Mucosa of descending colon (tissue), 3 donors: Measurements from ENCODE around the gene AGFG2. TPM values are rescaled to one million over a fixed set of nuclear protein-coding genes. Genes with fewer than 3 reads are reported as not detected.

Source experiments
- ATAC-seq: fragments of 200-7000 bp; cut with Tn5 transposase; one replicate; pipeline ENCODE4 v1.9.1; 2020; ENCODE audit warnings: mild to moderate bottlenecking, moderate library complexity
- DNase-seq, 3 donors: peaks; one replicate each; pipeline ENCODE4 v3.0.0-alpha.2; 2020
- H3K36me3 ChIP-seq: fragments of 200-600 bp; one replicate; pipeline ENCODE4 v1.8.0; 2021; ENCODE audit warnings: low read depth, mild to moderate bottlenecking
- H3K4me1 ChIP-seq: fragments of 200-600 bp; one replicate; pipeline ENCODE4 v1.8.0; 2021; ENCODE audit warnings: low read depth, mild to moderate bottlenecking
- H3K4me3 ChIP-seq: fragments of 200-600 bp; one replicate; pipeline ENCODE4 v1.8.0; 2021; ENCODE audit warnings: mild to moderate bottlenecking
- H3K9me3 ChIP-seq: fragments of 200-600 bp; one replicate; pipeline ENCODE4 v1.8.0; 2021; ENCODE audit warnings: mild to moderate bottlenecking
- intact Hi-C, 2 donors: fragments of 100-400 bp; cut with DNase I in 1 of 2; cut with micrococcal nuclease in 1 of 2; formaldehyde crosslinking; loops; one replicate each; pipeline versions ENCODE4 v1.11.0 to v1.11.1; 2022; cut with DNase I, micrococcal nuclease
- total RNA-seq, 3 donors: library from RNA; stranded (reverse); fragmentation: NEBNext Ultra II Directional in 2 of 3; extraction: Animal tissue kit (Norgen Biotek cat#: 25700) in 2 of 3; gene quantifications; one replicate each; pipeline versions ENCODE4 v1.2.1 to v1.2.4, GENCODE V29; 2021 to 2023
- TF ChIP-seq, protein P1 (sequence below): fragments of 200-600 bp; IDR thresholded peaks from one replicate; pipeline ENCODE4 v1.8.0; 2022; ENCODE audit warnings: antibody characterized with exemption, mild to moderate bottlenecking
- donor health status: DM: no; HTN: no; CAD: no; lungs with moderate emphysema.
- donor health status: DM: no; HTN: no; CAD: no.
- donor health status: DM: no; HTN: yes; CAD: no.

Gene AGFG2
- total RNA-seq, 3 donors from 2014 or later: 56.5 to 113 (median 58.1) TPM

DNA sequence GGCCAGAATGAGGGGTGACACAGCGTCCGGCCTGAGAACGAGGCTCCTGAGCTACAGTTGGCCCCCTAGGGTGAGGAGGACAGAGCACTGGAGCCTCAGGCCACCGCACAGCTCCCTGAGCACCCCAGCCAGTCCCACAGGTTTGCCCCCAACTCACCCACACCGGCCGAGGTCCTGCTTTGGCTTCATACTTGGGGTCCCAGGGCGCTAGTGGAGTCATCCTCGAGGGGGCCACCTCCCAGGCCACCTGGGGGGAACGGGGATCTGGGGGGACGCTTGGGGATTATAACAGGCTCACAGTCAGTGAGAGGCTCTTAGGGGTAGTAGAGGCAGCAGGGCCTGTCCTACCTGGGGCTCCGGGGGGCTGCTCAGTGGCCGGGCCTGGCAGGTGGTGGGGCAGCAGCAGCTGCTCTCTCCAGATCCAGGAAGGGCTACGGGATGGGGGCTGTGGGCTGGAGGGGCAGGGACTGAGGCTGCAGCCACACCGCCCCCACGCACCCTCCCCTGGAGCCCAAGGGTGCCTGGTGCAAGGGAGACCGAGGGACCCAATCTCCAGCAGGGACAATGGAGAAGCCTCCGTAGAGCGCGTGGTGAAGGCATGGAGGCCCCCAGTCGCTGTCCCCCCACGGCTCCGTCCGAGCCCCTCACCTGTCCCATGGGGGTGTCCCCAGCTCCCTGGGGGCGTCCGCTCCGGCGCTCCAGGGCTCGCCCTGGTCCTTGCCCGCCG is 34.1 kb downstream of the AGFG2 start:
- ATAC-seq (no peak), DNase-seq (peak in 1 of 3 donors; percentile 28)
- H3K4me3 ChIP-seq: no peak overlapping the region
- intact Hi-C loops: no loop called here
- TF ChIP-seq, protein P1, sequence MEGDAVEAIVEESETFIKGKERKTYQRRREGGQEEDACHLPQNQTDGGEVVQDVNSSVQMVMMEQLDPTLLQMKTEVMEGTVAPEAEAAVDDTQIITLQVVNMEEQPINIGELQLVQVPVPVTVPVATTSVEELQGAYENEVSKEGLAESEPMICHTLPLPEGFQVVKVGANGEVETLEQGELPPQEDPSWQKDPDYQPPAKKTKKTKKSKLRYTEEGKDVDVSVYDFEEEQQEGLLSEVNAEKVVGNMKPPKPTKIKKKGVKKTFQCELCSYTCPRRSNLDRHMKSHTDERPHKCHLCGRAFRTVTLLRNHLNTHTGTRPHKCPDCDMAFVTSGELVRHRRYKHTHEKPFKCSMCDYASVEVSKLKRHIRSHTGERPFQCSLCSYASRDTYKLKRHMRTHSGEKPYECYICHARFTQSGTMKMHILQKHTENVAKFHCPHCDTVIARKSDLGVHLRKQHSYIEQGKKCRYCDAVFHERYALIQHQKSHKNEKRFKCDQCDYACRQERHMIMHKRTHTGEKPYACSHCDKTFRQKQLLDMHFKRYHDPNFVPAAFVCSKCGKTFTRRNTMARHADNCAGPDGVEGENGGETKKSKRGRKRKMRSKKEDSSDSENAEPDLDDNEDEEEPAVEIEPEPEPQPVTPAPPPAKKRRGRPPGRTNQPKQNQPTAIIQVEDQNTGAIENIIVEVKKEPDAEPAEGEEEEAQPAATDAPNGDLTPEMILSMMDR: no peak
- H3K36me3 ChIP-seq: peaks cover 4% of the 10 kb centered on the region
- peaks cover 26% of the 10 kb centered on the region for H3K4me1 ChIP-seq
- no peaks in the 10 kb centered on the region for H3K9me3 ChIP-seq

- peaks cover 4% of the 10 kb centered on the region for H3K36me3 ChIP-seq
- intact Hi-C loops: no loop called here
- no peak for ATAC-seq
Measured at GRCh38 chr7:100573691-100574361, 34.8 kb downstream of the AGFG2 start, which contains the start of gene SAP25. Gene SAP25, minus strand, starts transcription at chr7:100573900. Its CDS starts 158 bp downstream, at chr7:100573742.

GRCh38 chr7:100574362-100575205 is 35.6 kb downstream of the AGFG2 start:
- Histone ChIP-seq H3K4me3 (no peak overlapping the region), H3K9me3 (no peaks in the 10 kb centered on the region), H3K4me1 (peaks cover 12% of the 10 kb centered on the region), H3K36me3 (peaks cover 4% of the 10 kb centered on the region)
- TF ChIP-seq, protein P1: no peak
- peak in 1 of 3 donors; percentile 29 for DNase-seq
- no peak for ATAC-seq
- intact Hi-C loops: no loop called here

More at GRCh38 chr7:100573691-100574361, 34.8 kb downstream of the AGFG2 start, which contains the start of gene SAP25:
- peak in 1 of 3 donors; percentile 34 for DNase-seq
- no peak within 1 kb of the TSS for H3K4me3 ChIP-seq
- H3K4me1 ChIP-seq: peaks cover 19% of the 10 kb centered on the region
- H3K9me3 ChIP-seq: no peaks in the 10 kb centered on the region
- TF ChIP-seq, protein P1: no peak

- peak; percentile 27 for ATAC-seq
- Histone ChIP-seq H3K36me3 (peaks cover 4% of the 10 kb centered on the region), H3K9me3 (no peaks in the 10 kb centered on the region), H3K4me3 (no peak overlapping the region), H3K4me1 (peaks cover 5% of the 10 kb centered on the region)
- TF ChIP-seq, protein P1: no peak
- intact Hi-C loops: no loop called here
- DNase-seq: peak in 1 of 3 donors; percentile 42
Measured at GRCh38 chr7:100575206-100575631, 36.2 kb downstream of the AGFG2 start.

DNA sequence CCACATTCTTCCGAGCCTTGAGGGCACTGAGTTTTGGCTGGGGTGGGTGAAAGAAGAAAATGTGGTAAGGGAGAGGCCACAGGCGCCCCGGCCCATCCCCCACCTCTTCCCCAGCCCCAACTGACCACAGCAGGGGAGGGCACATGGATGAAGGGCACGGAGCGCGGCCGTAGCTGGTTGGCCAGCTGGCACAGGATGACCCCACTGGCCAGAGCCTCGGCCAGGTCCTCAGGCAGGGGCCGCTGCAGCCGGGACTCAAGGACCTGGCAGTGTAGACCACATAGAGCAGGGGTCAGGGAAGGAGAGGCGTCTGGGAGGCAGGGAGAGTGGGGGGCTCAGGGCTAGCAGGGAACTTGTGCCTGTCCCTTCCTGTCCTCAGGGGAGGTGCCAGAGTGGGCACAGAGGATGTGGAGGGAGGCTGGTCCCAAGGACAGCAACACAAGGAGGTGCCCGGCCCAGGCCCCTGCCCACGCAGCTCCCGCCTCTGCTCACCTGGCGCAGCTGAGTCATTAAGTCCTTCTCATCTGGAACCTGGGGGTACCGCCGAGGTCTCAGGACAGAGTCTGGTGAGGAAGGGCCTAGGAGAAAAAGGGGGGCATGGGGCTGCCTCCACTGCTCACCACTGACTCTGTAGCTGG is 36.9 kb downstream of the AGFG2 start:
- H3K4me1 ChIP-seq: no peaks in the 10 kb centered on the region
- DNase-seq: peak in 1 of 3 donors; percentile 31
- intact Hi-C loops: no loop called here
- H3K36me3 ChIP-seq: peaks cover 4% of the 10 kb centered on the region
- TF ChIP-seq, protein P1: no peak
- H3K4me3 ChIP-seq: no peak overlapping the region
- no peak for ATAC-seq
- no peaks in the 10 kb centered on the region for H3K9me3 ChIP-seq
